ENCODE measurements around the gene TBC1D22A.

DNA sequence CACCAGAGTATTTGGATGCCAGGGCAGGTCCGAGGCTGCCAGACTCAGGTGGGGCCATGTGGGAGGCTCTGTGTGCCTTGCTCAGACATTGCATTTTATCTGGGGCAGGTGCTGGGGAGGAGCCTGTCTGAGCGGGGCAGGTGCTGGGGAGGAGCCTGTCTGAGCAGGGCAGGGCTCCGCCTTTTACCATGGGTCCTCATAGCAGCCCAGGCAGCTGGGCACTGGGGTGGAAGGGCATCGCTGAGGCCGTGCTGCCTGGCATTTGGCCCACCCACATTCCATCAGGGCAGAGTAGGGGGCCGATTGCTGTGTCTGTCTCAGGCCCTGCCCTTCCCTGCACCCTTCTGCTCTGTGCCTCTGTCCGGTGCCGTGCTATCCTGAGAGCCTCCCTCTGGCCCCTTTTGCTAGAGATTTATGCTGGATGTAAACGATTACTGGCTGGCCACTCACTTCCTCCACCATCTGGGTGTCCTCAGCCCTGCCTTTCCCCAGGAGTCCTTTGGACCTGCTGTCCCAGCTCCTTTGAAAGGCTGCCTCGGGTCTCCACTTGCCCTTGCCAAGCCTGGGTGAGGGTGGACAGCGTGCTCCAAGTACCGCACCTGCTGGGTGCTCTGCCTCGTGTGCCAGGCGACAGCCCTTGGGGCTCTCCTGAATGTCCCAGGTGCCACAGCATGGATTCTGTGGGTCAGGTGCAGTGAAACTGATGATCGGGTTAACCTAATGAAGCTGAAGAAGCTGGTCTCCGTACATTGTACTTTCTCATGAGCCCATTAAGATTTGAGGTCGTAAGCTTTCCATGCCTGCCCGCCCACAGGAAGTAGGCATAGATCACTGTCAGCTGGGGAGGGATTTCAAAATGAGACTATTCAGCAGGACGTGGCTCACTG lies 281.6 kb downstream of the TBC1D22A start:
- TF ChIP-seq, protein P1, sequence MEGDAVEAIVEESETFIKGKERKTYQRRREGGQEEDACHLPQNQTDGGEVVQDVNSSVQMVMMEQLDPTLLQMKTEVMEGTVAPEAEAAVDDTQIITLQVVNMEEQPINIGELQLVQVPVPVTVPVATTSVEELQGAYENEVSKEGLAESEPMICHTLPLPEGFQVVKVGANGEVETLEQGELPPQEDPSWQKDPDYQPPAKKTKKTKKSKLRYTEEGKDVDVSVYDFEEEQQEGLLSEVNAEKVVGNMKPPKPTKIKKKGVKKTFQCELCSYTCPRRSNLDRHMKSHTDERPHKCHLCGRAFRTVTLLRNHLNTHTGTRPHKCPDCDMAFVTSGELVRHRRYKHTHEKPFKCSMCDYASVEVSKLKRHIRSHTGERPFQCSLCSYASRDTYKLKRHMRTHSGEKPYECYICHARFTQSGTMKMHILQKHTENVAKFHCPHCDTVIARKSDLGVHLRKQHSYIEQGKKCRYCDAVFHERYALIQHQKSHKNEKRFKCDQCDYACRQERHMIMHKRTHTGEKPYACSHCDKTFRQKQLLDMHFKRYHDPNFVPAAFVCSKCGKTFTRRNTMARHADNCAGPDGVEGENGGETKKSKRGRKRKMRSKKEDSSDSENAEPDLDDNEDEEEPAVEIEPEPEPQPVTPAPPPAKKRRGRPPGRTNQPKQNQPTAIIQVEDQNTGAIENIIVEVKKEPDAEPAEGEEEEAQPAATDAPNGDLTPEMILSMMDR (IDR thresholded peaks at IDR 0.05; ENCODE audit: poor library complexity), result no peak
- no peak for TF ChIP-seq EZH2 (IDR thresholded peaks at IDR 0.05; ENCODE audit: borderline replicate concordance)
